HepG2 (cell line): Measurements from ENCODE around the gene IMP3. TPM values are rescaled to one million over a fixed set of nuclear protein-coding genes. Genes with fewer than 3 reads are reported as not detected.

Source experiments
- MED8 ChIP-seq: sonication (generic); formaldehyde crosslinking; IDR thresholded peaks from 2 replicates; pipeline ENCODE4 v1.8.1; 2023; ENCODE audit warnings: mild to moderate bottlenecking, missing genetic modification reagents; ENCODE audit not compliant: insufficient replicate concordance
- polyA plus RNA-seq, 8 experiments: library from polyadenylated mRNA; depleted of rRNA in 3 of 8; stranded (reverse) in 7 of 8; unstranded in 1 of 8; fragments of >200 nt; fragmentation: Illumina TruSeq in 4 of 8; extraction: Trizol in 4 of 8; gene quantifications; 2 replicates each; pipeline versions ENCODE4 v1.2.1 to v1.2.3, GENCODE V29; 2011 to 2016; ENCODE audit warnings: low read depth in 4 of 8, missing spikeins in 1 of 8, mixed read lengths in 1 of 8; ENCODE audit not compliant: insufficient read depth in 1 of 8
- total RNA-seq, 5 experiments: library from RNA; depleted of rRNA; stranded (reverse); fragments of >200 nt; fragmentation: Illumina TruSeq; extraction: Trizol; gene quantifications; 2 replicates each; pipeline ENCODE4 v1.2.3, GENCODE V29; 2016; ENCODE audit warnings: low read depth in 1 of 5
- TF ChIP-seq, protein P1 (sequence below): sonication (generic); formaldehyde crosslinking; IDR thresholded peaks from 2 replicates; pipeline ENCODE4 v1.9.0; 2022; ENCODE audit warnings: missing genetic modification reagents, mild to moderate bottlenecking, borderline replicate concordance
- TF ChIP-seq, protein P2 (sequence below): sonication (generic); formaldehyde crosslinking; IDR thresholded peaks from 2 replicates; pipeline ENCODE4 v1.5.1; 2020; ENCODE audit warnings: mild to moderate bottlenecking, missing genetic modification reagents, borderline replicate concordance

Gene IMP3
- total and polyA plus RNA-seq, 2 of the 13 experiments (the other 11 are each of a cell fraction or from before 2014, with no cell fraction given) = 38.3 to 143 TPM

DNA sequence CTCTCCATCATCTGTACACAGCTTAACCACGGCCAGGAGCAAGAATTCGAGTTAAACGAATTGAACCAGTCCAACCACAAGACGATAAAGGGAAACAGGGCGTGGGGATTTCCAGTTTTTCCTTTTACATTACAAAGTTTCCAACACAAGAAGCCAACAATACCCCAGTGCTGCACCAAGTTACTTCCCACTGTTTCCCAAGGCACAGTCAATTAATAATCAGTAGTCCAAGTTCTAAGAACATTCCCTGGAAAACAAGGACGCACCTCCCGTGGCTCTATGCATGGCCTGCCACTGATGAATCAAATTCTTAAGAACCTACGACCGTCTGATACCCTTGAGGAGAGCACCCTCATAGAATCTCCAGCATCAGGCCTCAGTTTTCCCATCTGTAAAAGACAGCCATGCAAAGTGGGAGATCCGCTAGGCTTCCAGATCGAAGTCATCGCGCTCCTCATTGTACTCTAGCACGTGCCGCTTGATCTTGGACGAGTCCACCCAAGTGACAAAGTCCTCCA, 774 bp downstream of the IMP3 start (continued):
- TF ChIP-seq, protein P1, sequence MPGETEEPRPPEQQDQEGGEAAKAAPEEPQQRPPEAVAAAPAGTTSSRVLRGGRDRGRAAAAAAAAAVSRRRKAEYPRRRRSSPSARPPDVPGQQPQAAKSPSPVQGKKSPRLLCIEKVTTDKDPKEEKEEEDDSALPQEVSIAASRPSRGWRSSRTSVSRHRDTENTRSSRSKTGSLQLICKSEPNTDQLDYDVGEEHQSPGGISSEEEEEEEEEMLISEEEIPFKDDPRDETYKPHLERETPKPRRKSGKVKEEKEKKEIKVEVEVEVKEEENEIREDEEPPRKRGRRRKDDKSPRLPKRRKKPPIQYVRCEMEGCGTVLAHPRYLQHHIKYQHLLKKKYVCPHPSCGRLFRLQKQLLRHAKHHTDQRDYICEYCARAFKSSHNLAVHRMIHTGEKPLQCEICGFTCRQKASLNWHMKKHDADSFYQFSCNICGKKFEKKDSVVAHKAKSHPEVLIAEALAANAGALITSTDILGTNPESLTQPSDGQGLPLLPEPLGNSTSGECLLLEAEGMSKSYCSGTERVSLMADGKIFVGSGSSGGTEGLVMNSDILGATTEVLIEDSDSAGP = no peak
- TF ChIP-seq, protein P2, sequence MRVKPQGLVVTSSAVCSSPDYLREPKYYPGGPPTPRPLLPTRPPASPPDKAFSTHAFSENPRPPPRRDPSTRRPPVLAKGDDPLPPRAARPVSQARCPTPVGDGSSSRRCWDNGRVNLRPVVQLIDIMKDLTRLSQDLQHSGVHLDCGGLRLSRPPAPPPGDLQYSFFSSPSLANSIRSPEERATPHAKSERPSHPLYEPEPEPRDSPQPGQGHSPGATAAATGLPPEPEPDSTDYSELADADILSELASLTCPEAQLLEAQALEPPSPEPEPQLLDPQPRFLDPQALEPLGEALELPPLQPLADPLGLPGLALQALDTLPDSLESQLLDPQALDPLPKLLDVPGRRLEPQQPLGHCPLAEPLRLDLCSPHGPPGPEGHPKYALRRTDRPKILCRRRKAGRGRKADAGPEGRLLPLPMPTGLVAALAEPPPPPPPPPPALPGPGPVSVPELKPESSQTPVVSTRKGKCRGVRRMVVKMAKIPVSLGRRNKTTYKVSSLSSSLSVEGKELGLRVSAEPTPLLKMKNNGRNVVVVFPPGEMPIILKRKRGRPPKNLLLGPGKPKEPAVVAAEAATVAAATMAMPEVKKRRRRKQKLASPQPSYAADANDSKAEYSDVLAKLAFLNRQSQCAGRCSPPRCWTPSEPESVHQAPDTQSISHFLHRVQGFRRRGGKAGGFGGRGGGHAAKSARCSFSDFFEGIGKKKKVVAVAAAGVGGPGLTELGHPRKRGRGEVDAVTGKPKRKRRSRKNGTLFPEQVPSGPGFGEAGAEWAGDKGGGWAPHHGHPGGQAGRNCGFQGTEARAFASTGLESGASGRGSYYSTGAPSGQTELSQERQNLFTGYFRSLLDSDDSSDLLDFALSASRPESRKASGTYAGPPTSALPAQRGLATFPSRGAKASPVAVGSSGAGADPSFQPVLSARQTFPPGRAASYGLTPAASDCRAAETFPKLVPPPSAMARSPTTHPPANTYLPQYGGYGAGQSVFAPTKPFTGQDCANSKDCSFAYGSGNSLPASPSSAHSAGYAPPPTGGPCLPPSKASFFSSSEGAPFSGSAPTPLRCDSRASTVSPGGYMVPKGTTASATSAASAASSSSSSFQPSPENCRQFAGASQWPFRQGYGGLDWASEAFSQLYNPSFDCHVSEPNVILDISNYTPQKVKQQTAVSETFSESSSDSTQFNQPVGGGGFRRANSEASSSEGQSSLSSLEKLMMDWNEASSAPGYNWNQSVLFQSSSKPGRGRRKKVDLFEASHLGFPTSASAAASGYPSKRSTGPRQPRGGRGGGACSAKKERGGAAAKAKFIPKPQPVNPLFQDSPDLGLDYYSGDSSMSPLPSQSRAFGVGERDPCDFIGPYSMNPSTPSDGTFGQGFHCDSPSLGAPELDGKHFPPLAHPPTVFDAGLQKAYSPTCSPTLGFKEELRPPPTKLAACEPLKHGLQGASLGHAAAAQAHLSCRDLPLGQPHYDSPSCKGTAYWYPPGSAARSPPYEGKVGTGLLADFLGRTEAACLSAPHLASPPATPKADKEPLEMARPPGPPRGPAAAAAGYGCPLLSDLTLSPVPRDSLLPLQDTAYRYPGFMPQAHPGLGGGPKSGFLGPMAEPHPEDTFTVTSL (CRISPR knock-in tag) = no peak
- TF ChIP-seq MED8 = no peak
